Measurements from ENCODE around the gene NUP50. TPM values are rescaled to one million over a fixed set of nuclear protein-coding genes. Genes with fewer than 3 reads are reported as not detected.

NUP50 gene
- total RNA-seq, 2 experiments from 2014 or later = 180 to 183 TPM

- H3K4me3 Mint-ChIP-seq = no peak overlapping the region
- peaks cover 2% of the 10 kb centered on the region for H3K9me3 Mint-ChIP-seq
- DNase-seq = no peak
- ChIA-PET CTCF (no interaction called here), POLR2A (no interaction called here)
- no peaks in the 10 kb centered on the region for H3K27me3 Mint-ChIP-seq
- peaks cover 24% of the 10 kb centered on the region for H3K36me3 Mint-ChIP-seq (ENCODE audit: low read depth)
- H3K27ac Mint-ChIP-seq = no peak overlapping the region
- no peaks in the 10 kb centered on the region for H3K4me1 Mint-ChIP-seq
Measured at GRCh38 chr22:45142376-45142775, 21.3 kb upstream of the NUP50 start.

GRCh38 chr22:45144916-45145315, 18.8 kb upstream of the NUP50 start:
- Mint-ChIP-seq H3K27me3 (no peaks in the 10 kb centered on the region), H3K4me3 (no peak overlapping the region), H3K4me1 (no peaks in the 10 kb centered on the region), H3K36me3 (ENCODE audit: low read depth) (peaks cover 28% of the 10 kb centered on the region), H3K9me3 (peaks cover 2% of the 10 kb centered on the region), H3K27ac (no peak overlapping the region)
- POLR2A ChIA-PET = no interaction called here
- CTCF ChIA-PET = no interaction called here
- no peak for DNase-seq

- CTCF ChIA-PET = interaction anchor here (1.0 to 1.1 kb wide), 2 partner anchors 21 to 33 kb away, joined by 3 read pairs; no protein-coding TSS in a partner anchor
- no peaks in the 10 kb centered on the region for H3K9me3 Mint-ChIP-seq
- peaks cover 22% of the 10 kb centered on the region for H3K36me3 Mint-ChIP-seq (ENCODE audit: low read depth)
- POLR2A ChIA-PET = no interaction called here
- no peak overlapping the region for H3K4me3 Mint-ChIP-seq
- H3K27me3 Mint-ChIP-seq = no peaks in the 10 kb centered on the region
- no peak overlapping the region for H3K27ac Mint-ChIP-seq
- peaks cover 7% of the 10 kb centered on the region for H3K4me1 Mint-ChIP-seq
- DNase-seq = no peak
Measured at GRCh38 chr22:45149671-45150070, 14.1 kb upstream of the NUP50 start.

- Mint-ChIP-seq H3K27me3 (no peaks in the 10 kb centered on the region), H3K36me3 (ENCODE audit: low read depth) (peaks cover 22% of the 10 kb centered on the region), H3K4me1 (peaks cover 7% of the 10 kb centered on the region), H3K27ac (no peak overlapping the region), H3K4me3 (no peak overlapping the region), H3K9me3 (no peaks in the 10 kb centered on the region)
- POLR2A ChIA-PET = no interaction called here
- CTCF ChIA-PET = interaction anchor here (1.0 kb wide), 1 partner anchor 21 kb away, joined by 3 read pairs; no protein-coding TSS in a partner anchor
- no peak for DNase-seq
Measured at GRCh38 chr22:45150139-45150538, 13.6 kb upstream of the NUP50 start.

- CTCF ChIA-PET = interaction anchor here (0.6 kb wide), 1 partner anchor 18 kb away, joined by 5 read pairs; no protein-coding TSS in a partner anchor
- no peaks in the 10 kb centered on the region for H3K9me3 Mint-ChIP-seq
- H3K27ac Mint-ChIP-seq = no peak overlapping the region
- peaks cover 22% of the 10 kb centered on the region for H3K36me3 Mint-ChIP-seq (ENCODE audit: low read depth)
- H3K27me3 Mint-ChIP-seq = no peaks in the 10 kb centered on the region
- POLR2A ChIA-PET = no interaction called here
- H3K4me3 Mint-ChIP-seq = no peak overlapping the region
- no peak for DNase-seq
- peaks cover 7% of the 10 kb centered on the region for H3K4me1 Mint-ChIP-seq
Measured at GRCh38 chr22:45151503-45151902, 12.2 kb upstream of the NUP50 start.

- ChIA-PET CTCF (no interaction called here), POLR2A (no interaction called here)
- no peaks in the 10 kb centered on the region for H3K27me3 Mint-ChIP-seq
- no peak overlapping the region for H3K27ac Mint-ChIP-seq
- no peak overlapping the region for H3K4me3 Mint-ChIP-seq
- H3K9me3 Mint-ChIP-seq = no peaks in the 10 kb centered on the region
- H3K36me3 Mint-ChIP-seq (ENCODE audit: low read depth) = peaks cover 22% of the 10 kb centered on the region
- no peak for DNase-seq
- peaks cover 9% of the 10 kb centered on the region for H3K4me1 Mint-ChIP-seq
Measured at GRCh38 chr22:45154383-45154782, 9.3 kb upstream of the NUP50 start.

GRCh38 chr22:45155050-45155840, 8.5 kb upstream of the NUP50 start:
- no peaks in the 10 kb centered on the region for H3K27me3 Mint-ChIP-seq
- H3K9me3 Mint-ChIP-seq = no peaks in the 10 kb centered on the region
- POLR2A ChIA-PET = no interaction called here
- no peak for DNase-seq
- CTCF ChIA-PET = no interaction called here
- H3K4me1 Mint-ChIP-seq = peaks cover 17% of the 10 kb centered on the region
- H3K27ac Mint-ChIP-seq = no peak overlapping the region
- no peak overlapping the region for H3K4me3 Mint-ChIP-seq
- peaks cover 20% of the 10 kb centered on the region for H3K36me3 Mint-ChIP-seq (ENCODE audit: low read depth)

- no peak overlapping the region for H3K4me3 Mint-ChIP-seq
- H3K27ac Mint-ChIP-seq = no peak overlapping the region
- H3K36me3 Mint-ChIP-seq (ENCODE audit: low read depth) = peaks cover 20% of the 10 kb centered on the region
- H3K4me1 Mint-ChIP-seq = peaks cover 30% of the 10 kb centered on the region
- POLR2A ChIA-PET = no interaction called here
- H3K9me3 Mint-ChIP-seq = no peaks in the 10 kb centered on the region
- DNase-seq = no peak
- H3K27me3 Mint-ChIP-seq = no peaks in the 10 kb centered on the region
- CTCF ChIA-PET = no interaction called here
Measured at GRCh38 chr22:45157907-45158306, 5.8 kb upstream of the NUP50 start.

GRCh38 chr22:45159652-45160462, 3.9 kb upstream of the NUP50 start:
- POLR2A ChIA-PET = no interaction called here

GRCh38 chr22:45162531-45162930, 1.2 kb upstream of the NUP50 start:
- H3K36me3 Mint-ChIP-seq (ENCODE audit: low read depth) = peaks cover 30% of the 10 kb centered on the region
- peak overlapping the region; percentile 91 for H3K4me3 Mint-ChIP-seq
- peaks cover 53% of the 10 kb centered on the region for H3K4me1 Mint-ChIP-seq
- CTCF ChIA-PET = interaction anchor here (1.0 to 1.7 kb wide), 3 partner anchors 10 to 478 kb away, joined by 3 to 7 read pairs (median 3); no protein-coding TSS in a partner anchor
- H3K27me3 Mint-ChIP-seq = no peaks in the 10 kb centered on the region
- POLR2A ChIA-PET = no interaction called here
- no peaks in the 10 kb centered on the region for H3K9me3 Mint-ChIP-seq
- no peak for DNase-seq
- peak overlapping the region; percentile 92 for H3K27ac Mint-ChIP-seq

More at GRCh38 chr22:45159652-45160462, 3.9 kb upstream of the NUP50 start:
- CTCF ChIA-PET = interaction anchor here (1.4 kb wide), 1 partner anchor 405 kb away, joined by 5 read pairs; no protein-coding TSS in a partner anchor
- H3K4me3 Mint-ChIP-seq = no peak overlapping the region
- H3K9me3 Mint-ChIP-seq = no peaks in the 10 kb centered on the region
- peaks cover 33% of the 10 kb centered on the region for H3K4me1 Mint-ChIP-seq
- H3K36me3 Mint-ChIP-seq (ENCODE audit: low read depth) = peaks cover 23% of the 10 kb centered on the region
- no peak for DNase-seq
- no peaks in the 10 kb centered on the region for H3K27me3 Mint-ChIP-seq
- no peak overlapping the region for H3K27ac Mint-ChIP-seq

- no peaks in the 10 kb centered on the region for H3K9me3 Mint-ChIP-seq
- H3K27me3 Mint-ChIP-seq = no peaks in the 10 kb centered on the region
- peaks cover 30% of the 10 kb centered on the region for H3K36me3 Mint-ChIP-seq (ENCODE audit: low read depth)
- peak overlapping the region; percentile 91 for H3K4me3 Mint-ChIP-seq
- no peak for DNase-seq
- peaks cover 54% of the 10 kb centered on the region for H3K4me1 Mint-ChIP-seq
- POLR2A ChIA-PET = interaction anchor here (0.9 kb wide), 1 partner anchor 11 kb away, joined by 3 read pairs; no protein-coding TSS in a partner anchor
- CTCF ChIA-PET = interaction anchor here (0.9 to 1.7 kb wide), 4 partner anchors 10 to 478 kb away, joined by 3 to 7 read pairs (median 4); no protein-coding TSS in a partner anchor
- peak overlapping the region; percentile 92 for H3K27ac Mint-ChIP-seq
Measured at GRCh38 chr22:45163099-45163450, 650 bp upstream of the NUP50 start.

GRCh38 chr22:45164270-45165088, 754 bp downstream of the NUP50 start:
- POLR2A ChIA-PET = interaction anchor here (0.9 kb wide), 1 partner anchor 9 kb away, joined by 3 read pairs; no protein-coding TSS in a partner anchor
- Mint-ChIP-seq H3K27ac (peak overlapping the region; percentile 96), H3K9me3 (no peaks in the 10 kb centered on the region), H3K4me1 (peaks cover 62% of the 10 kb centered on the region), H3K27me3 (no peaks in the 10 kb centered on the region), H3K4me3 (peak overlapping the region; percentile 91), H3K36me3 (ENCODE audit: low read depth) (peaks cover 38% of the 10 kb centered on the region)
- DNase-seq = peak; percentile 35
- CTCF ChIA-PET = interaction anchor here (0.9 to 1.7 kb wide), 4 partner anchors 9 to 27 kb away, joined by 3 to 7 read pairs (median 4); no protein-coding TSS in a partner anchor
